GM19240 (cell line): Measurements from ENCODE around the gene OR8H3.
"Not testable (repeated sequence)": the region's sequence is repeated elsewhere in the genome, so short reads cannot be mapped to it uniquely, and the experiment has no call there.

Source experiments
- DNase-seq: peaks from one replicate; pipeline ENCODE4 v3.0.0; 2011; ENCODE audit warnings: low spot score; ENCODE audit not compliant: insufficient read length

OR8H3 gene, protein sequence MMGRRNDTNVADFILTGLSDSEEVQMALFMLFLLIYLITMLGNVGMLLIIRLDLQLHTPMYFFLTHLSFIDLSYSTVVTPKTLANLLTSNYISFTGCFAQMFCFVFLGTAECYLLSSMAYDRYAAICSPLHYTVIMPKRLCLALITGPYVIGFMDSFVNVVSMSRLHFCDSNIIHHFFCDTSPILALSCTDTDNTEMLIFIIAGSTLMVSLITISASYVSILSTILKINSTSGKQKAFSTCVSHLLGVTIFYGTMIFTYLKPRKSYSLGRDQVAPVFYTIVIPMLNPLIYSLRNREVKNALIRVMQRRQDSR

DNA sequence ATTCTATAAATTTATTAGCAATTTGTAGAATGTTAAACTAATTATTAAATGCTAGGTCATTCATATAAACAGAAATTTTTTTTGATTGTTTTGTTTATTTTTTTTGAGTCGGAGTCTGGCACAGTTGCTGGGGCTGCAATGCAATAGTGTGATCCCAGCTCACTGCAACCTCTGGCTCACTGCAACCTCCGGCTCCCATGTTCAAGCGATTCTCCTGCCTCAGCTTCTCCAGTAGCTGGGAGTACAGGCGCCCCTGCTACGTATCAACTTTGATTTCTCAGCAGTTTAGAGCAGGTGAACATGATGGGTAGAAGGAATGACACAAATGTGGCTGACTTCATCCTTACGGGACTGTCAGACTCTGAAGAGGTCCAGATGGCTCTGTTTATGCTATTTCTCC, at the start of gene OR8H3:
TSS of gene OR8H3 (plus strand) at position 301 of the 400 bp plus-strand sequence. CDS start at position 301, 0 bp downstream.
- DNase-seq = no peak

DNA sequence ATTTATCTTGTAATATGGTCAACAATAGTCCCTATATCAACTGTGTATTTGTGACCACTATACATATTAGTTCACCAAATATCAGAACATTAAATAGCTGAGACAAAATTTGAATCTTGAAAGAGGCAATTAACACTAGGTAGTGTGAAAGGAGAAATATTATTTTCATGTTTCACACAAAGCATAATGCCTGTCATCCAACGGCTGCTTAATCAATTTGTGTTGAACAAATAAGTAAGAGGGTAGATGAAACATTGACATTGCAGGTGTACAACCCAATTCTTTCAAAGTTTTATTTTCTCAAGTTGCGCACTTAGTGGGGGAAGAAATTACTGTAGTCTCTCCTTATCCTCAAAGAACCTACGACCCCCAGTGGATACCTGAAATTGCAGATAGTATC, 32.5 kb upstream of the OR8H3 start:
- DNase-seq = no peak

DNA sequence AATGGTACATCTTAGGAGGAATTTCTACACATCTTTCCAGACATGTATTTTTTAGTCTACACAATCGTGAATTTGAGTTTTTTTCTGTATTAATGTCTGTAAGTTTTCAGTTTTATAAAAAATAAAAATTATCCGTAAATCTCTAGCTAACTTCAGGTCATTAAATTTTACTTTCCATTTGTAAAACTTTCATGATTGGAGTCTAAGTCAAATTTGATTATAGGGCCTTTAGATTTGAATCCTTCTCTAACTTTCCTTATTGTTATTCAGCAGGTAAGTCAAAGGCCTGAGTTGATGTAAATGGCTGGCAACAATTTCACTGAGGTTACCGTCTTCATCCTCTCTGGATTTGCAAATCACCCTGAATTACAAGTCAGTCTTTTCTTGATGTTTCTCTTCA, 29.2 kb upstream of the OR8H3 start, which contains the start of gene OR8I2:
TSS of gene OR8I2 (plus strand) at position 301 of the 400 bp plus-strand sequence. CDS start at position 301, 0 bp downstream.
- DNase-seq = no peak

GRCh38 chr11:56103210-56103737, 18.9 kb upstream of the OR8H3 start, which contains the start of gene OR8H2:
Gene OR8H2 (plus strand): TSS chr11:56103687. CDS start chr11:56105043, 1,356 bp downstream.
- DNase-seq = no peak

GRCh38 chr11:56140151-56140661, 18.0 kb downstream of the OR8H3 start, which contains the start of gene OR8J3:
Gene OR8J3 (minus strand): TSS chr11:56140201. CDS start chr11:56137718, 2,483 bp downstream.
- no peak for DNase-seq

DNA sequence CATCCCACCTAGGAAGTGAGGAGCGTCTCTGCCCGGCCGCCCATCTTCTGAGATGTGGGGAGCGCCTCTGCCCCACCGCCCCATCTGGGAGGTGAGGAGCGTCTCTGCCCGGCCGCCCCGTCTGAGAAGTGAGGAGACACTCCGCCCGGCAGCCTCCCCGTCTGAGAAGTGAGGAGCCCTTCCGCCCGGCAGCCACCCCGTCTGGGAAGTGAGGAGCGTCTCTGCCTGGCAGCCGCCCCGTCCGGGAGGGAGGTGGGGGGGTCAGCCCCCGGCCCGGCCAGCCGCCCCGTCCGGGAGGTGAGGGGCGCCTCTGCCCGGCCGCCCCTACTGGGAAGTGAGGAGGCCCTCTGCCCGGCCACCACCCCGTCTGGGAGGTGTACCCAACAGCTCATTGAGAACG, 21.5 kb downstream of the OR8H3 start:
- not testable (repeated sequence) for DNase-seq

DNA sequence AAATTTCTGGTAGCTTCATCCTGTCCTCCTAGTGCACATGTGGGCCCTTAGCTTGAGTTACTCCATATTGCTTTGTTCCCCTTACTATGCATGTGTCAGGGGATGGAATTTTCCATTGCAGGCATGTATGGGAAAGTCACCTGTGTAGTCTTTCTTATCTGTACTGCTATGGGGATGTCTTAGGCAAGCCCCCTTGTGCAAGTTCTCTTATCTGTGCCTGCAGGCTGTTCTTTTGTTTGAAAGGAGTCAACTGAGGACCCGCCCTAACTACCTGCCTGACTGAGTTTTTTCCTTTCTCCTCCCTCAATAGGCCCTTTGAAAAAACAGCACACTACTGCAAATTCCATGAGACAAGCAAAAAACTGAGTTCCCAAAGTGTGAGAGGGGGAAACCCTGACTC, 29.2 kb downstream of the OR8H3 start:
- no peak for DNase-seq

- DNase-seq = no peak
Observed at GRCh38 chr11:56152333-56152732, 30.2 kb downstream of the OR8H3 start.

DNA sequence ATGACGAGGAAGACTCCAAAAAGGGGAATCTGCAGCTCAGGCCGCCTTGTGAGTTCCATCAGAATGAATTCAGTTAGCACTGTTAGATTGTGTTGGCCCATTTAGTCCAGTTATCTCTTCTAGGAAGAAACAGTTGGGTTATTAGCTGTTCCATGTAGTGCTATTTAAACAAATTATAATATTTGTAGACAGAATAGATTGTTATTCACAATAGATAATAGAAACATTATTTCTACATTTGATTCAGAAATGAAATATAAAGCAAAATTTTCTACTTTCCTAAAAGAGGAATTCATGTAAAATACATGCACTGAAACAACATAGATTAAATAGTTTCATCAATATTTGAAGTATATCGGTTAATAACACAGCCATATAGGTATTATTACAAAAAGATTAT, 38.0 kb downstream of the OR8H3 start, which contains the start of gene OR8K5:
TSS of gene OR8K5 (minus strand) at position 101 of the 400 bp plus-strand sequence. CDS start at position 101, 0 bp downstream.
- DNase-seq = no peak

GRCh38 chr11:56163804-56164203, 41.6 kb downstream of the OR8H3 start:
- no peak for DNase-seq

GRCh38 chr11:56172256-56172830, 50.2 kb downstream of the OR8H3 start:
- DNase-seq = no peak
